T-cell (primary cell): ENCODE data around the gene USP38. TPM values are rescaled to one million over a fixed set of nuclear protein-coding genes. Genes with fewer than 3 reads are reported as not detected.

ENCODE experiments used
- ATAC-seq, 4 experiments: fragments of 200-7000 bp in 3 of 4; fragments of 150-1000 bp in 1 of 4; cut with Tn5 transposase; replicated peaks in 1 of 4; 1 replicate in 3 of 4; 2 replicates in 1 of 4; pipeline ENCODE4 v1.10.0; 2021; ENCODE audit warnings: moderate library complexity in 3 of 4, mild to moderate bottlenecking in 2 of 4, moderate number of reproducible peaks in 1 of 4
- CTCF ChIA-PET, 2 donors: fragments of 300-600 bp; sonication (Branson Sonifier 250); formaldehyde crosslinking; loops; one replicate each; lab custom pipeline; 2022; ENCODE audit warnings: antibody characterized with exemption in 2 of 2; lab: Charles Lee
- POLR2A ChIA-PET, 2 donors: fragments of 300-600 bp; sonication (Branson Sonifier 250); formaldehyde crosslinking; loops; one replicate each; lab custom pipeline; 2022; ENCODE audit warnings: antibody characterized with exemption in 2 of 2; lab: Charles Lee
- DNase-seq, 35 experiments: peaks; one replicate each; pipeline versions ENCODE4 v3.0.0 to v3.0.0-alpha.2; 2013 to 2023
- H3K27ac ChIP-seq: one replicate; pipeline ENCODE4 v1.5.1; 2013; ENCODE audit warnings: low read length
- H3K27me3 ChIP-seq, 2 experiments: replicated peaks in 1 of 2; 1 replicate in 1 of 2; 2 replicates in 1 of 2; pipeline versions ENCODE4 v1.6.1 to v1.7.0; 2013; ENCODE audit warnings: low read length in 1 of 2, mixed read lengths in 1 of 2; ENCODE audit not compliant: control insufficient read depth in 2 of 2, insufficient read depth in 2 of 2; ENCODE audit errors: extremely low read depth in 1 of 2
- H3K36me3 ChIP-seq, 2 donors: 1 replicate in 1 of 2; 2 replicates in 1 of 2; pipeline versions ENCODE4 v1.6.1 to v1.7.0; 2013; ENCODE audit warnings: low read length in 1 of 2; ENCODE audit not compliant: control insufficient read depth in 2 of 2, insufficient read depth in 1 of 2; ENCODE audit errors: extremely low read depth in 1 of 2
- H3K4me1 ChIP-seq, 2 experiments: 1 replicate in 1 of 2; 2 replicates in 1 of 2; pipeline versions ENCODE4 v1.6.1 to v1.7.0; 2013; ENCODE audit warnings: low read length in 2 of 2, mixed read lengths in 1 of 2; ENCODE audit not compliant: insufficient read depth in 2 of 2, control insufficient read depth in 1 of 2; ENCODE audit errors: extremely low read depth in 1 of 2
- H3K4me3 ChIP-seq, 2 donors: 1 replicate in 1 of 2; 2 replicates in 1 of 2; pipeline versions ENCODE4 v1.5.1 to v1.7.0; 2013; ENCODE audit warnings: mild to moderate bottlenecking in 2 of 2, low read length in 1 of 2, moderate library complexity in 1 of 2; ENCODE audit not compliant: control insufficient read depth in 1 of 2; ENCODE audit errors: extremely low read depth in 1 of 2
- H3K9me3 ChIP-seq: 2 replicates; pipeline ENCODE4 v1.7.0; 2013
- H3K27ac Mint-ChIP-seq, 2 donors: one replicate each; pipeline ENCODE4 v1.8.0; 2020 to 2021; ENCODE audit warnings: mild to moderate bottlenecking in 2 of 2, mixed read lengths in 2 of 2
- H3K27me3 Mint-ChIP-seq, 2 donors: one replicate each; pipeline ENCODE4 v1.8.0; 2021 to 2022; ENCODE audit warnings: mixed read lengths in 2 of 2
- H3K36me3 Mint-ChIP-seq: one replicate; pipeline ENCODE4 v1.8.0; 2021; ENCODE audit warnings: mixed read lengths
- H3K4me1 Mint-ChIP-seq, 3 donors: one replicate each; pipeline ENCODE4 v1.8.0; 2020 to 2022; ENCODE audit warnings: mixed read lengths in 3 of 3, mild to moderate bottlenecking in 1 of 3
- H3K4me3 Mint-ChIP-seq, 3 donors: one replicate each; pipeline ENCODE4 v1.8.0; 2020 to 2022; ENCODE audit warnings: mild to moderate bottlenecking in 3 of 3, mixed read lengths in 3 of 3, moderate library complexity in 3 of 3
- H3K9me3 Mint-ChIP-seq, 3 donors: one replicate each; pipeline ENCODE4 v1.8.0; 2020 to 2022; ENCODE audit warnings: mixed read lengths in 3 of 3
- WGBS: methylation state at CpG from one replicate; pipeline ENCODE4 v1.1.5; 2013; ENCODE audit warnings: missing lambda C conversion rate; ENCODE audit not compliant: insufficient coverage; 5-methylcytosine and 5-hydroxymethylcytosine counted together
- total RNA-seq, 35 experiments: library from RNA in 6 of 35; stranded (reverse) in 6 of 35; fragments of 120-200 nt in 1 of 35; gene quantifications; one replicate each; pipeline versions ENCODE4 v1.2.1 to v1.2.4 and lab custom pipeline; 2013 to 2026

USP38 gene
- total RNA-seq, 5 donors from 2014 or later (not counting 1 experiment from before 2014, with no cell fraction given) = 22.6 to 31.1 (median 23.9) TPM

- no CpG with 5 or more reads among the region's 1 CpG for WGBS
- ATAC-seq = no peak
- H3K4me3 ChIP-seq = no peak overlapping the region
- ChIA-PET POLR2A (interaction anchor here in 1 of 2 donors (0.5 kb wide), 1 partner anchor 9 kb away, joined by 4 read pairs; no protein-coding TSS in a partner anchor), CTCF (no interaction called here)
- peaks cover 0 to 4% of the 10 kb centered on the region in 2 experiments for H3K27me3 ChIP-seq
- no peaks in the 10 kb centered on the region for H3K36me3 ChIP-seq
- Mint-ChIP-seq H3K4me3 (no peak overlapping the region), H3K27ac (no peak overlapping the region), H3K27me3 (peaks cover 9 to 12% of the 10 kb centered on the region in 2 donors), H3K9me3 (no peaks in the 10 kb centered on the region), H3K4me1 (no peaks in the 10 kb centered on the region), H3K36me3 (no peaks in the 10 kb centered on the region)
- no peak overlapping the region for H3K27ac ChIP-seq
- H3K4me1 ChIP-seq = no peaks in the 10 kb centered on the region
- DNase-seq = no peak
- no peaks in the 10 kb centered on the region for H3K9me3 ChIP-seq
Observed at GRCh38 chr4:143251348-143251747, 66.6 kb downstream of the USP38 start.

GRCh38 chr4:143251779-143252178, 67.1 kb downstream of the USP38 start:
- DNase-seq (no peak), ATAC-seq (no peak)
- ChIA-PET CTCF (no interaction called here), POLR2A (no interaction called here)
- H3K4me1 ChIP-seq = no peaks in the 10 kb centered on the region
- no peaks in the 10 kb centered on the region for H3K9me3 ChIP-seq
- Mint-ChIP-seq H3K4me3 (no peak overlapping the region), H3K27ac (no peak overlapping the region), H3K9me3 (no peaks in the 10 kb centered on the region), H3K27me3 (peaks cover 9 to 12% of the 10 kb centered on the region in 2 donors), H3K36me3 (no peaks in the 10 kb centered on the region), H3K4me1 (no peaks in the 10 kb centered on the region)
- no peaks in the 10 kb centered on the region for H3K36me3 ChIP-seq
- WGBS = no CpG with 5 or more reads among the region's 1 CpG
- peaks cover 0 to 4% of the 10 kb centered on the region in 2 experiments for H3K27me3 ChIP-seq
- H3K4me3 ChIP-seq = no peak overlapping the region
- no peak overlapping the region for H3K27ac ChIP-seq

- H3K4me1 ChIP-seq = no peaks in the 10 kb centered on the region
- H3K4me3 ChIP-seq = no peak overlapping the region
- no peaks in the 10 kb centered on the region for H3K36me3 Mint-ChIP-seq
- ATAC-seq (no peak), DNase-seq (no peak)
- no peak overlapping the region for H3K27ac Mint-ChIP-seq
- H3K4me3 Mint-ChIP-seq = no peak overlapping the region
- ChIA-PET POLR2A (no interaction called here), CTCF (no interaction called here)
- H3K27me3 Mint-ChIP-seq = peaks cover 6 to 8% of the 10 kb centered on the region in 2 donors
- no peaks in the 10 kb centered on the region for H3K9me3 Mint-ChIP-seq
- no CpG with 5 or more reads among the region's 3 CpGs for WGBS
- H3K27ac ChIP-seq = no peak overlapping the region
- H3K9me3 ChIP-seq = no peaks in the 10 kb centered on the region
- no peaks in the 10 kb centered on the region for H3K4me1 Mint-ChIP-seq
- peaks cover 0 to 4% of the 10 kb centered on the region in 2 experiments for H3K27me3 ChIP-seq
- no peaks in the 10 kb centered on the region for H3K36me3 ChIP-seq
Observed at GRCh38 chr4:143252478-143252877, 67.8 kb downstream of the USP38 start.

- Histone ChIP-seq H3K36me3 (no peaks in the 10 kb centered on the region), H3K27ac (no peak overlapping the region), H3K9me3 (no peaks in the 10 kb centered on the region), H3K4me3 (no peak overlapping the region), H3K4me1 (no peaks in the 10 kb centered on the region), H3K27me3 (peaks cover 0 to 4% of the 10 kb centered on the region in 2 experiments)
- H3K27ac Mint-ChIP-seq = no peak overlapping the region
- no peaks in the 10 kb centered on the region for H3K9me3 Mint-ChIP-seq
- no peaks in the 10 kb centered on the region for H3K4me1 Mint-ChIP-seq
- 43% methylated on average over 1 of the region's 2 CpGs for WGBS
- ChIA-PET POLR2A (no interaction called here), CTCF (no interaction called here)
- H3K27me3 Mint-ChIP-seq = peaks cover 3 to 6% of the 10 kb centered on the region in 2 donors
- ATAC-seq (no peak), DNase-seq (no peak)
- H3K4me3 Mint-ChIP-seq = no peak overlapping the region
- H3K36me3 Mint-ChIP-seq = no peaks in the 10 kb centered on the region
Observed at GRCh38 chr4:143253166-143253565, 68.4 kb downstream of the USP38 start.

GRCh38 chr4:143254491-143255226, 69.9 kb downstream of the USP38 start:
- Mint-ChIP-seq H3K27ac (no peak overlapping the region), H3K9me3 (no peaks in the 10 kb centered on the region)

GRCh38 chr4:143256456-143256855, 71.7 kb downstream of the USP38 start:
- ATAC-seq (no peak), DNase-seq (no peak)
- ChIA-PET CTCF (no interaction called here), POLR2A (no interaction called here)
- H3K4me1 ChIP-seq = no peaks in the 10 kb centered on the region
- H3K36me3 Mint-ChIP-seq = no peaks in the 10 kb centered on the region
- no peak overlapping the region for H3K4me3 Mint-ChIP-seq
- no peak overlapping the region for H3K27ac Mint-ChIP-seq
- no peaks in the 10 kb centered on the region for H3K9me3 ChIP-seq
- H3K27ac ChIP-seq = no peak overlapping the region
- 60% methylated on average over 1 of the region's 2 CpGs for WGBS
- peaks cover 0 to under 1% of the 10 kb centered on the region in 2 experiments for H3K27me3 ChIP-seq
- peaks cover 0 to 3% of the 10 kb centered on the region in 2 donors for H3K27me3 Mint-ChIP-seq
- no peaks in the 10 kb centered on the region for H3K9me3 Mint-ChIP-seq
- no peaks in the 10 kb centered on the region for H3K36me3 ChIP-seq
- no peak overlapping the region for H3K4me3 ChIP-seq
- no peaks in the 10 kb centered on the region for H3K4me1 Mint-ChIP-seq

More at GRCh38 chr4:143254491-143255226, 69.9 kb downstream of the USP38 start:
- H3K4me1 Mint-ChIP-seq = no peaks in the 10 kb centered on the region
- Histone ChIP-seq H3K27ac (no peak overlapping the region), H3K9me3 (no peaks in the 10 kb centered on the region), H3K4me3 (no peak overlapping the region), H3K36me3 (no peaks in the 10 kb centered on the region), H3K27me3 (peaks cover 0 to 2% of the 10 kb centered on the region in 2 experiments), H3K4me1 (no peaks in the 10 kb centered on the region)
- no peak overlapping the region for H3K4me3 Mint-ChIP-seq
- DNase-seq = no peak
- ATAC-seq = no peak
- POLR2A ChIA-PET = no interaction called here
- no CpG with 5 or more reads among the region's 5 CpGs for WGBS
- CTCF ChIA-PET = no interaction called here
- H3K36me3 Mint-ChIP-seq = no peaks in the 10 kb centered on the region
- H3K27me3 Mint-ChIP-seq = peaks cover 0 to 3% of the 10 kb centered on the region in 2 donors
